GM23338 (cell line): ENCODE results near the gene ASIC3. TPM values are rescaled to one million over a fixed set of nuclear protein-coding genes. Genes with fewer than 3 reads are reported as not detected.

ENCODE experiments used
- ATAC-seq: fragments of 200-7000 bp; cut with Tn5 transposase; 3 replicates; pipeline ENCODE4 v1.9.1; 2020
- DNase-seq: peaks from one replicate; pipeline ENCODE4 v3.0.0-alpha.2; 2015; ENCODE audit warnings: low spot score
- H2AFZ ChIP-seq: fragments of 200-600 bp; sonication (generic); 2 replicates; pipeline ENCODE4 v1.8.0; 2016; ENCODE audit warnings: antibody characterized with exemption, mild to moderate bottlenecking, moderate library complexity
- H3F3A ChIP-seq: fragments of 200-600 bp; sonication (generic); replicated peaks from 2 replicates; pipeline ENCODE4 v1.8.0; 2017; ENCODE audit warnings: antibody characterized with exemption, mixed run types, low read depth
- H3K27ac ChIP-seq: fragments of 200-600 bp; sonication (generic); 2 replicates; pipeline ENCODE4 v1.6.1; 2016; ENCODE audit warnings: low read depth
- H3K27me3 ChIP-seq: fragments of 200-600 bp; sonication (generic); 2 replicates; pipeline ENCODE4 v1.8.0; 2016; ENCODE audit warnings: mild to moderate bottlenecking, mixed run types, moderate library complexity; ENCODE audit not compliant: insufficient read depth
- H3K36me3 ChIP-seq: fragments of 200-600 bp; sonication (generic); 2 replicates; pipeline ENCODE4 v1.8.0; 2016; ENCODE audit warnings: mild to moderate bottlenecking; ENCODE audit not compliant: insufficient read depth
- H3K4me1 ChIP-seq: fragments of 200-600 bp; sonication (generic); 2 replicates; pipeline ENCODE4 v1.8.0; 2016; ENCODE audit warnings: mild to moderate bottlenecking, moderate library complexity; ENCODE audit not compliant: insufficient read depth
- H3K4me2 ChIP-seq: fragments of 200-600 bp; sonication (generic); 2 replicates; pipeline ENCODE4 v1.7.1; 2017; ENCODE audit warnings: mixed run types
- H3K4me3 ChIP-seq: fragments of 200-600 bp; sonication (generic); 2 replicates; pipeline ENCODE4 v1.6.1; 2016; ENCODE audit warnings: mixed run types
- H3K79me2 ChIP-seq: fragments of 200-600 bp; sonication (generic); replicated peaks from 2 replicates; pipeline ENCODE4 v1.8.0; 2017; ENCODE audit warnings: mild to moderate bottlenecking; ENCODE audit not compliant: insufficient read depth
- H3K9me2 ChIP-seq: fragments of 200-600 bp; sonication (generic); 2 replicates; pipeline ENCODE4 v1.8.0; 2017; ENCODE audit not compliant: insufficient read depth
- H4K20me1 ChIP-seq: fragments of 200-600 bp; sonication (generic); replicated peaks from 2 replicates; pipeline ENCODE4 v1.8.0; 2017; ENCODE audit warnings: mild to moderate bottlenecking; ENCODE audit not compliant: insufficient read depth
- H3K27ac Mint-ChIP-seq: 2 replicates; pipeline ENCODE4 v1.8.0; 2020; ENCODE audit warnings: inconsistent platforms, mild to moderate bottlenecking, moderate library complexity, mixed read lengths
- H3K27me3 Mint-ChIP-seq: 3 replicates; pipeline ENCODE4 v1.8.0; 2022; ENCODE audit warnings: low read depth, mild to moderate bottlenecking, moderate library complexity, mixed read lengths, inconsistent platforms; ENCODE audit not compliant: insufficient read depth, poor library complexity
- H3K36me3 Mint-ChIP-seq: 3 replicates; pipeline ENCODE4 v1.8.0; 2021; ENCODE audit warnings: low read depth, mild to moderate bottlenecking, inconsistent platforms, moderate library complexity, mixed read lengths
- H3K4me1 Mint-ChIP-seq: 3 replicates; pipeline ENCODE4 v1.8.0; 2020; ENCODE audit warnings: mild to moderate bottlenecking, inconsistent platforms, mixed read lengths
- H3K4me3 Mint-ChIP-seq: 3 replicates; pipeline ENCODE4 v1.8.0; 2021; ENCODE audit warnings: moderate library complexity, mild to moderate bottlenecking, inconsistent platforms, mixed read lengths
- H3K9me3 Mint-ChIP-seq: 3 replicates; pipeline ENCODE4 v1.8.0; 2020; ENCODE audit warnings: moderate library complexity, mild to moderate bottlenecking, inconsistent platforms, mixed read lengths
- CREB1 ChIP-seq: fragments of 250-450 bp; sonication (Bioruptor Pico); IDR thresholded peaks from 2 replicates; pipeline ENCODE4 v1.5.0; 2020; ENCODE audit warnings: low read depth, mild to moderate bottlenecking, moderate library complexity
- EZH2 ChIP-seq: fragments of 200-600 bp; sonication (generic); IDR thresholded peaks from one replicate; pipeline ENCODE4 v1.8.0; 2017; ENCODE audit warnings: antibody characterized with exemption, mild to moderate bottlenecking, low read depth; ENCODE audit not compliant: unreplicated experiment
- EZH2phosphoT487 ChIP-seq: fragments of 200-600 bp; sonication (generic); IDR thresholded peaks from one replicate; pipeline ENCODE4 v1.8.1; 2018; ENCODE audit warnings: antibody characterized with exemption; ENCODE audit not compliant: unreplicated experiment
- NANOG ChIP-seq: IDR thresholded peaks from 2 replicates; pipeline ENCODE4 v1.6.1; 2016; ENCODE audit warnings: antibody characterized with exemption, borderline replicate concordance
- POLR2AphosphoS5 ChIP-seq: IDR thresholded peaks from 2 replicates; pipeline ENCODE4 v1.6.1; 2016; ENCODE audit warnings: antibody characterized with exemption, low read depth
- ZNF114 ChIP-seq: fragments of 250-450 bp; sonication (Bioruptor Pico); IDR thresholded peaks from 2 replicates; pipeline ENCODE4 v1.5.0; 2020; ENCODE audit warnings: mild to moderate bottlenecking, moderate library complexity
- polyA plus RNA-seq: library from polyadenylated mRNA; unstranded; fragments of >200 nt; fragmentation: Nextera tagmentation; extraction: Ambion mirVana; gene quantifications from 2 replicates; pipeline ENCODE4 v1.2.1, GENCODE V29; 2016
- total RNA-seq: library from RNA; depleted of rRNA; stranded (reverse); fragments of >200 nt; shearing (Covaris generic); gene quantifications from 2 replicates; pipeline ENCODE4 v1.2.3, GENCODE V29; 2014
- TF ChIP-seq, protein P1 (sequence below): IDR thresholded peaks from 2 replicates; pipeline ENCODE4 v1.6.1; 2016; ENCODE audit warnings: antibody characterized with exemption
- TF ChIP-seq, protein P2 (sequence below): fragments of 250-450 bp; sonication (Bioruptor Pico); IDR thresholded peaks from 2 replicates; pipeline ENCODE4 v1.5.0; 2020; ENCODE audit warnings: mild to moderate bottlenecking, moderate library complexity
- TF ChIP-seq, protein P3 (sequence below): IDR thresholded peaks from one replicate; pipeline ENCODE4 v1.6.1; 2018; ENCODE audit warnings: antibody characterized with exemption; ENCODE audit not compliant: unreplicated experiment

The ASIC3 gene
- total and polyA plus RNA-seq, 2 experiments from 2014 or later = 0.87 to 0.90 TPM

DNA sequence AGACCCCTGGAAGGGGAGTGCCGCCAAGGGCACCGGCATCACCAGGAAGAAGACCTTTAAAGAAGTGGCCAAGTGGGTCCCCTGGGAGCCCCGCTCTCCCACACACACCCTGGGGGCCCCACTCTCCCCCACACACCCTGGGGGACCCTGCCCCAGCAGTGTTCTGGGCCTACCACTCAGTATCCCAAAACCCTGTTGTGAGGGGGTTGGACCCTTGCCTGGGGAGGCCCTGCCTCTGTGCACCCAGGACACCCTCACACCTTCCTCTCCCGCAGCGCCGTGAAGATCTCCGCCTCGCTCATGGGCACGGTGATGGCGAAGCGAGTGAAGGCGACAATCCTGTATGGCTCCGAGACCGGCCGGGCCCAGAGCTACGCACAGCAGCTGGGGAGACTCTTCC lies 46.8 kb upstream of the ASIC3 start:
- H3K9me2 ChIP-seq = no peaks in the 10 kb centered on the region
- ATAC-seq (no peak), DNase-seq (no peak)
- Mint-ChIP-seq H3K27me3 (peaks cover 11% of the 10 kb centered on the region), H3K4me3 (no peak overlapping the region), H3K9me3 (no peaks in the 10 kb centered on the region), H3K36me3 (no peaks in the 10 kb centered on the region; the same call in 2 of the 3 replicates), H3K27ac (no peak overlapping the region), H3K4me1 (peaks cover 4% of the 10 kb centered on the region; the same call in 2 of the 3 replicates)
- H3K4me3 ChIP-seq = no peak overlapping the region
- H3F3A ChIP-seq = no peaks in the 10 kb centered on the region
- no peaks in the 10 kb centered on the region for H4K20me1 ChIP-seq
- no peaks in the 10 kb centered on the region for H3K27me3 ChIP-seq
- H3K4me2 ChIP-seq = no peak overlapping the region
- H3K27ac ChIP-seq = no peak overlapping the region
- H3K79me2 ChIP-seq = no peaks in the 10 kb centered on the region
- TF ChIP-seq, protein P1, sequence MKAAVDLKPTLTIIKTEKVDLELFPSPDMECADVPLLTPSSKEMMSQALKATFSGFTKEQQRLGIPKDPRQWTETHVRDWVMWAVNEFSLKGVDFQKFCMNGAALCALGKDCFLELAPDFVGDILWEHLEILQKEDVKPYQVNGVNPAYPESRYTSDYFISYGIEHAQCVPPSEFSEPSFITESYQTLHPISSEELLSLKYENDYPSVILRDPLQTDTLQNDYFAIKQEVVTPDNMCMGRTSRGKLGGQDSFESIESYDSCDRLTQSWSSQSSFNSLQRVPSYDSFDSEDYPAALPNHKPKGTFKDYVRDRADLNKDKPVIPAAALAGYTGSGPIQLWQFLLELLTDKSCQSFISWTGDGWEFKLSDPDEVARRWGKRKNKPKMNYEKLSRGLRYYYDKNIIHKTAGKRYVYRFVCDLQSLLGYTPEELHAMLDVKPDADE = no peak
- no peak for TF ChIP-seq CREB1 (CRISPR knock-in tag)
- TF ChIP-seq, protein P2, sequence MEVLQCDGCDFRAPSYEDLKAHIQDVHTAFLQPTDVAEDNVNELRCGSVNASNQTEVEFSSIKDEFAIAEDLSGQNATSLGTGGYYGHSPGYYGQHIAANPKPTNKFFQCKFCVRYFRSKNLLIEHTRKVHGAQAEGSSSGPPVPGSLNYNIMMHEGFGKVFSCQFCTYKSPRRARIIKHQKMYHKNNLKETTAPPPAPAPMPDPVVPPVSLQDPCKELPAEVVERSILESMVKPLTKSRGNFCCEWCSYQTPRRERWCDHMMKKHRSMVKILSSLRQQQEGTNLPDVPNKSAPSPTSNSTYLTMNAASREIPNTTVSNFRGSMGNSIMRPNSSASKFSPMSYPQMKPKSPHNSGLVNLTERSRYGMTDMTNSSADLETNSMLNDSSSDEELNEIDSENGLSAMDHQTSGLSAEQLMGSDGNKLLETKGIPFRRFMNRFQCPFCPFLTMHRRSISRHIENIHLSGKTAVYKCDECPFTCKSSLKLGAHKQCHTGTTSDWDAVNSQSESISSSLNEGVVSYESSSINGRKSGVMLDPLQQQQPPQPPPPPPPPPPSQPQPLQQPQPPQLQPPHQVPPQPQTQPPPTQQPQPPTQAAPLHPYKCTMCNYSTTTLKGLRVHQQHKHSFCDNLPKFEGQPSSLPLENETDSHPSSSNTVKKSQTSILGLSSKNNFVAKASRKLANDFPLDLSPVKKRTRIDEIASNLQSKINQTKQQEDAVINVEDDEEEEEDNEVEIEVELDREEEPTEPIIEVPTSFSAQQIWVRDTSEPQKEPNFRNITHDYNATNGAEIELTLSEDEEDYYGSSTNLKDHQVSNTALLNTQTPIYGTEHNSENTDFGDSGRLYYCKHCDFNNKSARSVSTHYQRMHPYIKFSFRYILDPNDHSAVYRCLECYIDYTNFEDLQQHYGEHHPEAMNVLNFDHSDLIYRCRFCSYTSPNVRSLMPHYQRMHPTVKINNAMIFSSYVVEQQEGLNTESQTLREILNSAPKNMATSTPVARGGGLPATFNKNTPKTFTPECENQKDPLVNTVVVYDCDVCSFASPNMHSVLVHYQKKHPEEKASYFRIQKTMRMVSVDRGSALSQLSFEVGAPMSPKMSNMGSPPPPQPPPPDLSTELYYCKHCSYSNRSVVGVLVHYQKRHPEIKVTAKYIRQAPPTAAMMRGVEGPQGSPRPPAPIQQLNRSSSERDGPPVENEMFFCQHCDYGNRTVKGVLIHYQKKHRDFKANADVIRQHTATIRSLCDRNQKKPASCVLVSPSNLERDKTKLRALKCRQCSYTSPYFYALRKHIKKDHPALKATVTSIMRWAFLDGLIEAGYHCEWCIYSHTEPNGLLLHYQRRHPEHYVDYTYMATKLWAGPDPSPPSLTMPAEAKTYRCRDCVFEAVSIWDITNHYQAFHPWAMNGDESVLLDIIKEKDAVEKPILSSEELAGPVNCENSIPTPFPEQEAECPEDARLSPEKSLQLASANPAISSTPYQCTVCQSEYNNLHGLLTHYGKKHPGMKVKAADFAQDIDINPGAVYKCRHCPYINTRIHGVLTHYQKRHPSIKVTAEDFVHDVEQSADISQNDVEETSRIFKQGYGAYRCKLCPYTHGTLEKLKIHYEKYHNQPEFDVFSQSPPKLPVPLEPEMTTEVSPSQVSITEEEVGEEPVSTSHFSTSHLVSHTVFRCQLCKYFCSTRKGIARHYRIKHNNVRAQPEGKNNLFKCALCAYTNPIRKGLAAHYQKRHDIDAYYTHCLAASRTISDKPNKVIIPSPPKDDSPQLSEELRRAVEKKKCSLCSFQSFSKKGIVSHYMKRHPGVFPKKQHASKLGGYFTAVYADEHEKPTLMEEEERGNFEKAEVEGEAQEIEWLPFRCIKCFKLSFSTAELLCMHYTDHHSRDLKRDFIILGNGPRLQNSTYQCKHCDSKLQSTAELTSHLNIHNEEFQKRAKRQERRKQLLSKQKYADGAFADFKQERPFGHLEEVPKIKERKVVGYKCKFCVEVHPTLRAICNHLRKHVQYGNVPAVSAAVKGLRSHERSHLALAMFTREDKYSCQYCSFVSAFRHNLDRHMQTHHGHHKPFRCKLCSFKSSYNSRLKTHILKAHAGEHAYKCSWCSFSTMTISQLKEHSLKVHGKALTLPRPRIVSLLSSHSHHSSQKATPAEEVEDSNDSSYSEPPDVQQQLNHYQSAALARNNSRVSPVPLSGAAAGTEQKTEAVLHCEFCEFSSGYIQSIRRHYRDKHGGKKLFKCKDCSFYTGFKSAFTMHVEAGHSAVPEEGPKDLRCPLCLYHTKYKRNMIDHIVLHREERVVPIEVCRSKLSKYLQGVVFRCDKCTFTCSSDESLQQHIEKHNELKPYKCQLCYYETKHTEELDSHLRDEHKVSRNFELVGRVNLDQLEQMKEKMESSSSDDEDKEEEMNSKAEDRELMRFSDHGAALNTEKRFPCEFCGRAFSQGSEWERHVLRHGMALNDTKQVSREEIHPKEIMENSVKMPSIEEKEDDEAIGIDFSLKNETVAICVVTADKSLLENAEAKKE (CRISPR knock-in tag) = no peak
- no peak for TF ChIP-seq POLR2AphosphoS5
- no peak for TF ChIP-seq EZH2
- TF ChIP-seq EZH2phosphoT487 = no peak
- no peak for TF ChIP-seq NANOG
- no peak for TF ChIP-seq ZNF114
- TF ChIP-seq, protein P3, sequence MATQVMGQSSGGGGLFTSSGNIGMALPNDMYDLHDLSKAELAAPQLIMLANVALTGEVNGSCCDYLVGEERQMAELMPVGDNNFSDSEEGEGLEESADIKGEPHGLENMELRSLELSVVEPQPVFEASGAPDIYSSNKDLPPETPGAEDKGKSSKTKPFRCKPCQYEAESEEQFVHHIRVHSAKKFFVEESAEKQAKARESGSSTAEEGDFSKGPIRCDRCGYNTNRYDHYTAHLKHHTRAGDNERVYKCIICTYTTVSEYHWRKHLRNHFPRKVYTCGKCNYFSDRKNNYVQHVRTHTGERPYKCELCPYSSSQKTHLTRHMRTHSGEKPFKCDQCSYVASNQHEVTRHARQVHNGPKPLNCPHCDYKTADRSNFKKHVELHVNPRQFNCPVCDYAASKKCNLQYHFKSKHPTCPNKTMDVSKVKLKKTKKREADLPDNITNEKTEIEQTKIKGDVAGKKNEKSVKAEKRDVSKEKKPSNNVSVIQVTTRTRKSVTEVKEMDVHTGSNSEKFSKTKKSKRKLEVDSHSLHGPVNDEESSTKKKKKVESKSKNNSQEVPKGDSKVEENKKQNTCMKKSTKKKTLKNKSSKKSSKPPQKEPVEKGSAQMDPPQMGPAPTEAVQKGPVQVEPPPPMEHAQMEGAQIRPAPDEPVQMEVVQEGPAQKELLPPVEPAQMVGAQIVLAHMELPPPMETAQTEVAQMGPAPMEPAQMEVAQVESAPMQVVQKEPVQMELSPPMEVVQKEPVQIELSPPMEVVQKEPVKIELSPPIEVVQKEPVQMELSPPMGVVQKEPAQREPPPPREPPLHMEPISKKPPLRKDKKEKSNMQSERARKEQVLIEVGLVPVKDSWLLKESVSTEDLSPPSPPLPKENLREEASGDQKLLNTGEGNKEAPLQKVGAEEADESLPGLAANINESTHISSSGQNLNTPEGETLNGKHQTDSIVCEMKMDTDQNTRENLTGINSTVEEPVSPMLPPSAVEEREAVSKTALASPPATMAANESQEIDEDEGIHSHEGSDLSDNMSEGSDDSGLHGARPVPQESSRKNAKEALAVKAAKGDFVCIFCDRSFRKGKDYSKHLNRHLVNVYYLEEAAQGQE = no peak
- H2AFZ ChIP-seq = no peak overlapping the region
- no peaks in the 10 kb centered on the region for H3K36me3 ChIP-seq
- no peaks in the 10 kb centered on the region for H3K4me1 ChIP-seq
